K562 (cell line): ENCODE results near the gene ZMYND8. TPM values are rescaled to one million over a fixed set of nuclear protein-coding genes. Genes with fewer than 3 reads are reported as not detected.

Experiments
- ATF1 ChIP-seq, 2 experiments: fragments of 450-650 bp in 1 of 2; IDR thresholded peaks; 2 replicates each; pipeline ENCODE4 v1.6.1; 2016; ENCODE audit warnings: missing compliant biosample characterization in 1 of 2, missing genetic modification characterization in 1 of 2
- CAMTA2 ChIP-seq: fragments of 250-450 bp; sonication (Bioruptor Pico); conservative IDR thresholded peaks from 2 replicates; pipeline ENCODE4 v1.5.1; 2022
- CC2D1A ChIP-seq: fragments of 450-650 bp; IDR thresholded peaks from 2 replicates; pipeline ENCODE4 v1.6.1; 2017; ENCODE audit warnings: mild to moderate bottlenecking
- E2F8 ChIP-seq: fragments of 450-650 bp; IDR thresholded peaks from 2 replicates; pipeline ENCODE4 v1.7.1; 2018; ENCODE audit warnings: mild to moderate bottlenecking, low read depth; ENCODE audit not compliant: partially characterized antibody
- ELF1 ChIP-seq: fragments of 200-800 bp; sonication (Bioruptor generic); IDR thresholded peaks from 2 replicates; pipeline ENCODE4 v1.6.1; 2016; ENCODE audit warnings: missing genetic modification characterization, missing compliant biosample characterization
- ESRRB ChIP-seq: fragments of 250-450 bp; sonication (Bioruptor Pico); IDR thresholded peaks from 2 replicates; pipeline ENCODE4 v1.5.0; 2020; ENCODE audit warnings: mild to moderate bottlenecking, moderate library complexity, borderline replicate concordance
- KDM5B ChIP-seq: fragments of 200-600 bp; sonication (generic); IDR thresholded peaks from 2 replicates; pipeline ENCODE4 v1.6.1; 2012; ENCODE audit warnings: low read depth, mild to moderate bottlenecking, moderate library complexity, low read length, control low read depth, inconsistent platforms; ENCODE audit not compliant: insufficient replicate concordance
- NFE2 ChIP-seq: IDR thresholded peaks from 2 replicates; pipeline ENCODE4 v1.6.1; 2014; ENCODE audit warnings: antibody characterized with exemption, low read depth
- NFIC ChIP-seq: fragments of 450-650 bp; IDR thresholded peaks from 2 replicates; pipeline ENCODE4 v1.6.1; 2017; ENCODE audit warnings: mild to moderate bottlenecking, inconsistent platforms
- PKNOX1 ChIP-seq: fragments of 450-650 bp; IDR thresholded peaks from 2 replicates; pipeline ENCODE4 v1.6.1; 2016
- RFX5 ChIP-seq: IDR thresholded peaks from 2 replicates; pipeline ENCODE4 v1.6.1; 2011; ENCODE audit warnings: low read depth, mild to moderate bottlenecking, improper control_type of control experiment, low read length
- SAFB2 ChIP-seq: fragments of 200-400 bp; formaldehyde crosslinking; IDR thresholded peaks from 2 replicates; pipeline ENCODE4 v1.6.1; 2018; ENCODE audit warnings: borderline replicate concordance, low read length, low read depth, moderate library complexity; ENCODE audit not compliant: severe bottlenecking
- SP2 ChIP-seq: IDR thresholded peaks from 2 replicates; pipeline ENCODE4 v1.6.1; 2011; ENCODE audit warnings: mild to moderate bottlenecking, low read depth, low read length, moderate library complexity; ENCODE audit not compliant: poor library complexity, severe bottlenecking; ENCODE audit errors: extremely low read depth
- SRSF1 ChIP-seq: fragments of 200-400 bp; formaldehyde crosslinking; IDR thresholded peaks from 2 replicates; pipeline ENCODE4 v1.6.1; 2017; ENCODE audit warnings: mild to moderate bottlenecking, low read depth, low read length, moderate library complexity
- SRSF7 ChIP-seq: fragments of 200-400 bp; formaldehyde crosslinking; optimal IDR thresholded peaks from 2 replicates; pipeline ENCODE3; 2017; ENCODE audit warnings: mild to moderate bottlenecking, low read depth, low read length
- TCF3 ChIP-seq: sonication (generic); formaldehyde crosslinking; IDR thresholded peaks from 2 replicates; pipeline ENCODE4 v1.4.0; 2020; ENCODE audit warnings: mild to moderate bottlenecking, missing genetic modification reagents
- TFAP4 ChIP-seq: sonication (generic); formaldehyde crosslinking; IDR thresholded peaks from 2 replicates; pipeline ENCODE4 v1.8.0; 2022; ENCODE audit warnings: missing genetic modification reagents, mild to moderate bottlenecking, moderate library complexity, borderline replicate concordance
- ZBTB26 ChIP-seq: fragments of 450-650 bp; formaldehyde crosslinking; IDR thresholded peaks from 2 replicates; pipeline ENCODE4 v1.4.0; 2022; ENCODE audit warnings: missing genetic modification characterization
- ZFP91 ChIP-seq: sonication (generic); formaldehyde crosslinking; IDR thresholded peaks from 2 replicates; pipeline ENCODE4 v1.8.0; 2022; ENCODE audit warnings: mild to moderate bottlenecking, missing genetic modification reagents
- polyA plus RNA-seq, 8 experiments: library from polyadenylated mRNA; depleted of rRNA in 4 of 8; stranded (reverse) in 5 of 8; unstranded in 3 of 8; fragments of >200 nt; fragmentation: Nextera tagmentation in 2 of 8; fragmentation: Illumina TruSeq in 1 of 8; extraction: Ambion mirVana in 2 of 8; extraction: Trizol in 1 of 8; gene quantifications; 2 replicates each; pipeline versions ENCODE4 v1.2.1 to v1.2.3, GENCODE V29; 2011 to 2014; ENCODE audit warnings: inconsistent platforms in 1 of 8, missing spikeins in 1 of 8
- total RNA-seq, 7 experiments: library from RNA; depleted of rRNA in 6 of 7; stranded (reverse); fragments of >200 nt in 6 of 7; fragmentation: Illumina TruSeq in 2 of 7; extraction: Trizol in 2 of 7; gene quantifications; 2 replicates each; pipeline versions ENCODE4 v1.2.1 to v1.2.3, GENCODE V29; 2011 to 2021; ENCODE audit warnings: low replicate concordance in 1 of 7

ZMYND8 gene
- total and polyA plus RNA-seq, 9 of the 15 experiments (the other 6 are each of a cell fraction or from before 2014, with no cell fraction given), result 31.8 to 148 (median 71.9) TPM

- TF ChIP-seq SRSF1, result no peak
- peak; percentile 76; the same call in 1 of the 2 replicates for TF ChIP-seq CC2D1A
- TF ChIP-seq SP2, result no peak
- TF ChIP-seq TCF3 (CRISPR knock-in tag), result peak; percentile 91
- TF ChIP-seq ESRRB (CRISPR knock-in tag), result no peak
- TF ChIP-seq CAMTA2 (CRISPR knock-in tag), result no peak
- no peak for TF ChIP-seq SRSF7
- TF ChIP-seq TFAP4, result peak; percentile 59; the same call in 1 of the 2 replicates
- no peak for TF ChIP-seq NFE2
- TF ChIP-seq RFX5, result no peak
- TF ChIP-seq ZFP91 (CRISPR knock-in tag), result peak; percentile 58; the same call in 1 of the 2 replicates
- peak; percentile 43 for TF ChIP-seq KDM5B
- peak; percentile 82 for TF ChIP-seq NFIC
- peak; percentile 68 for TF ChIP-seq ELF1 (tag)
- no peak for TF ChIP-seq SAFB2
- peak; percentile 23 for TF ChIP-seq PKNOX1
- no peak for TF ChIP-seq ATF1 (CRISPR knock-in tag; IDR thresholded peaks at IDR 0.05)
- peak; percentile 34; the same call in 1 of the 2 replicates for TF ChIP-seq ATF1 (tag; IDR thresholded peaks at IDR 0.05)
- TF ChIP-seq ZBTB26 (CRISPR knock-in tag), result 0 out of 2 replicates have a peak, but pooled peaks have one; percentile 73
- peak; percentile 39 for TF ChIP-seq E2F8
Measured at GRCh38 chr20:47365023-47365764, 8.7 kb upstream of the ZMYND8 start (continued).
